HL-60/S4 treated with retinoic acid at 250 ng/mL for 4 days and 3 days (cell line): ENCODE measurements around the gene PTK6.

Experiments
- in situ Hi-C: fragments of 300-500 bp; cut with MboI; formaldehyde crosslinking; loops from 2 replicates; pipeline ENCODE4 v1.7.0; 2022; ENCODE audit warnings: low sequenced_read_pairs

Gene PTK6

DNA sequence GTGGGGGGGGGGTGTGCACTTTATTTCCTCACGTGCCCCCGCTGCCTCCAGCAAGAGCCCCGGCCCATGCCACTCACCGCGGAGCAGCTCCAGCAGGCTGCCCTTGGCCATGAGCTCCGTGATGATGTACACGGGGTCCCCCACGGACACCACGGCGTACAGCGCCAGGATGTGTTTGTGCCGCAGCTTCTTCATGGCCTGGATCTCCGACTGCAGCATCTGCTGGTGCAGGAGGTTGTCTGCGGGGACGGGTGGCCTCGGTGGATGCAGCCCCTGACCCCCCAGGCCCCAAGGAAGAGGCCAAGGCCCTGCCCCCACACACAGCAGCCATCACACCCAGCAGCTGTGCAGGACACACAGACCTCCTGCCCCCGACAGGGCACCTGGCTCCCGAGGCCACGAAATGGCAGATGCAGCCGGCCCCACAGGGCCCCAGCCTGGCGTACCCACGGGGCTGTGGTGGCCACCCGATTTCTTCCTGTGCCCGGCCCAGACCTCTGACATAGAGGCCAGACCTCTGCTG, 4.7 kb downstream of the PTK6 start:
- in situ Hi-C loops, result no loop called here

DNA sequence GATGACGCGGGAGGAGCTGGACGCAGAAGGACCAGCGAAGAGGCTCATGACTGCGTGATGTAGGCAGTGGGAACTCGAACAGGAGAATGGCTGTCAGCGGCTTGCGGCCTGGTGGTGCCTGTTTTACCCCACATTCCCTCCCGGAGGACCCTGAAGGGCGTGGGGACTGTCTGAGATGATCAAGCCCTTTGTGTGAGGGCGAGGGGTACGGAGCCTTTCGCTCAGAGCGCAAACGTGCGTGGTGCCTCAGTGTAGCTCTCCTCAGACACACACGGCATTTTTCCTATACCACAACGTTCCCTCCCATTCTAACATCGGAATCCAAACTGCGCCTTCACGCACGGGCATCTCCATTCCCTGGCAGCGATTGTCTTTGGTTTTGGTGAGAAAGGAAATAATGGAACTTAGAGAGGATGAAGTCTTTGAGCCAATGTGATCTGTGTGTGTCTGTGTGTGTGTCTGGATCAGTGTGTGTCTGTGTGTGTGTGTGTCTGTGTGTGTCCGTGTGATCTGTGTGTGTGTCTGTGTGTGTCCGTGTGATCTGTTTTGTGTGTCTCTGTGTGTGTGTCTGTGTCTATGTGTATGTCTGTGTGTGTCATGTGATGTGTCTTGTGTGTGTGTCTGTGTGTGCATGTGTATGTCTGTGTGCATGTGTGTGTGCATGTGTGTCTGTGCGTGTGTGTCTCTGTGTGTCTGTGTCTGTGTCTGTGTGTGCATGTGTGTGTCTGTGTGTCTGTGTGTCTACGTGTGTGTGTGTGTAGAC, 5.3 kb downstream of the PTK6 start:
- in situ Hi-C loops, result no loop called here

DNA sequence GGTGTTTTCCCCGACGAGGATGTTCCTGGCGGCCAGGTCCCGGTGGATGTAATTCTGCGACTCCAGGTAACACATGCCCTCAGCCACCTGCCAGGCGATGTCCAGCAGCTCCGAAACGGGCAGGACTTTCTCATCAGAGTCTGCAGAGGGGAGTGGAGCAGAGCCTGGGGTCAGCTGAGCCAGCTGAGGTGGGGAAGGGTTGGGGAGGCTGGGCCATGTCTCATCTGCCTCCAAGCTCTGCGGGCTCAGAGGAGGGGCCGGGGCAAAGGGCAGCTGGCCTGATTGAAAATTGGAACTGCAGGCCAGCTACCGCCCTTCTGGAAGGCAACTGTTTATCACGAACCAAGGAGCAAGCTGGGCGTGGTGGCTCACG, 6.4 kb downstream of the PTK6 start:
- in situ Hi-C loops, result no loop called here

DNA sequence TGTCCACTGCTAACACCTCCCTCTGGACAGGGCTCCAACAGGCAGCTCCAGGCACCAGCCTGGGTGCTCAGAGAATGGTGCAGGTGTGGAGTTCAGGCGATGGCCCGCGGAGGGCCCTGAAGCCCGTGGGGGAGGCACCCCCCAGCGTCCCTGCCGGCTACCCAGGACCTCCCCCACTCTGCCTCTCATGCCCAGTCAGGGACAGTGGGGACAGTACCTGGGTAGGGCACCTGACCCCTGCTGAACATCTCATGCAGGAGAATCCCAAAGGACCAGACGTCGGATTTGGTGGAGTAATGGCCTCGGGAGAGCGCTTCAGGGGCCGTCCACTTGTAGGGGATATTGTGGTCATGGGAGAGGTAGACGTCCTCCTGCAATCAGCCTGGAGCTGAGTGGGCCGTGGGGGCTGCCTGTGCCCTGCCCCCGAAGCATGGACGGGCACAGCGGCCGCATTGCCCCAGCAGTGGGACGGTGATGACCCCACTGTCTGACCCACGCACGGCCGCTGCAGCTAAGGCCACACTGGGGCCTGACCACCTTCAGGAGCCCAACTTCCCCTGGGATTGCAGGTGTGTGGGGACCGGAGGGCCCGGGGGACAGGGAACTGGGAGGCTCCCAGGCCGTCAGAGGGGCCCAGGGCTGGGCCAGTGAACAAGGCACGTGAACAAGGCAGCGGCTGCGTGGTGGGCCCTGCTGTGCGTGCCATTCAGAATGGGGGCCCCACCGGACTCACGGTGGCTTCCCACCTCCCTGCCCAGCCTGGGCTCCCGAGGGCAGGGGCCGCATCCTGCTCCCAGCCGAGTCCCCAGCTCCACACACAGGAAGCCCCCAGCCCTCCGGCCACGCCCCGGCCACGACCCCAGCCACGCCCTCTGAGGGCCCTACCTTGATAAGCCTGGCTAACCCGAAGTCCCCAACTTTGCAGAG, 7.1 kb downstream of the PTK6 start:
- in situ Hi-C loops, result no loop called here

DNA sequence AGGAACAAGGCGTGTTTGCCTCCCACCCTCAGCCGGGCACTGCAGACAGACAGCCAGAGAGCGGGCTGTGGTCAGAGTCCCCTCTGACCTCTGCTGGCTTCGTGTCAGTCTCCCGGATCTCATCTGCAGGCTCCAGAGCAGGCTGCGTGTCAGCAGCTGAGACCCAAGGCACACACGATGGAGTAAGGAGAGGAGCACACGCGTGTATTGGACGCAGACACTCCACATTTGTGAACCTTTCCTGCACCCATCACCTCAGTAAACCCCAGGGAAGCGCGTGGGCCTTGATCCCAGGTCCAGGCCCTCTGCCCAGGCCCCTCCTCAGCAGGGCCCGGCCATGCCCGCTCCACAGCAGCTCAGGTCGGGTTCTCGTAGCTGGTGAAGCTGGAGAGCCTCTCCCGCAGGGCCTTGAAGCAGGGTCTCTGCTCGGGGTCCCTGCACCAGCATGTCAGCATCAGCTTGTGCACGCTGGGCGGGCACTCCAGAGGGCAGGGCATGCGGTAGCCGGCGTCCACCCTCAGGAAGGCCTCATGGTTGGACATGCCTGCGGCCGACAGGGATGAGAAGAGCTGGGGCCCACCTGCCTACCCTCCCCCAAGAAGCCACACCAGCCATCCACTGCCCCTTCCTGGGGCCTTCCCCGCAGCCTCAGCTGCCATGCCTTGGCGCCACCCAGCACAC, 7.9 kb downstream of the PTK6 start:
- in situ Hi-C loops, result no loop called here

DNA sequence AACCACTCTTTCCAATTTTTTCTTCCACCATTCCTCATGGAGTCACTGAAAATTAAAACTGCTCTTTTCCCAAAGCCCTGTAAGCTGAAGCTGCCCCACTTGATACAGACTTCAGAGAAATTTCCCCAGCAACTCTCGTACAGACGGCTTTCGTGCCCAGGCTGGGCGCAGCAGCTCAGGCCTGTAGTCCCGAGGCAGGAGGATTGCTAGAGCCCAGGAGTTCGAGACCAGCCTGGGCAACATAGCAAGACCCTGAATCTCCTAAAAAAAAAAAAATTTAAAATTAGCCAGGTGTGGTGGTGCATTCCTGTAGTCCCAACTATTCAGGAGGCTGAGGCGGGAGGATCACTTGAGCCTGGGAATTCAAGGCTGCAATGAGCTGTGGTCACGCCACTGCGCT, 10.0 kb downstream of the PTK6 start:
- in situ Hi-C loops, result no loop called here

DNA sequence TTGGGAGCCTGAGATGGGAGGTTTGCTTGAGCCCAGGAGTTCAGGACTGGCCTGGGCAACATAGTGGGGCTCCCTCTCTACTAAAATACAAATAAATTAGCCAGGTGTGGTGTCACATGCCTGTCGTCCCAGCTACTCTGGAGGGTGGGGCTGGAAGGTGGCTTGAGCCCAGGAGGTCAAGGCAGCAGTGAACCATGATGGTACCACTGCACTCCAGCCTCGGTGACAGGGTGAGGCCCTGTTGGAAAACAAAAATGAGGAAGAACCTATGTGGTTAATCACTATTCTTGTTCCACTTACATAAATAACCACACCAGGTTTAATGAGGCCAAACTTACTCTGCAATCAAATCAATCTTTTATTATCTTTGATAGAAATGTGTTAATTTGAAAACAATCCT, 11.2 kb downstream of the PTK6 start:
- in situ Hi-C loops, result no loop called here

DNA sequence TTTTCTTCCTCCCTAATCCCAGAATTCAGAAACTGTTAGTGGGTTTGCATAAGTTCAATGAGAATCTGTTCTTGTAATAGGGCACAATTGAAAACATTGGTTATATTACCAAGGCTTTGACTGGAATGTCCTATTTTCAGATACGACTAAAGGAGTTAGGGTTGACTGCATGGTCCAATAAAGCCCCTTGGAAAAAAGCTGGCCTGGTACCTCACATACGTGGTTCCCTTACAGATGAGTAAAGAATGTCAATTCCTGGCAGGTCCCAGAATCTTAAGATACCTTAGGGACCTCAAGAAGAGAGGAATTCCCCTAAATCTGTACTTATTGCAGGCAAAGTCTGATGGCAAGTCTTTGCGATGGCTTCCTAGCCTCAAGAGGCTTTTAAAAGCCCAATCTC, 12.0 kb downstream of the PTK6 start:
- in situ Hi-C loops, result no loop called here

DNA sequence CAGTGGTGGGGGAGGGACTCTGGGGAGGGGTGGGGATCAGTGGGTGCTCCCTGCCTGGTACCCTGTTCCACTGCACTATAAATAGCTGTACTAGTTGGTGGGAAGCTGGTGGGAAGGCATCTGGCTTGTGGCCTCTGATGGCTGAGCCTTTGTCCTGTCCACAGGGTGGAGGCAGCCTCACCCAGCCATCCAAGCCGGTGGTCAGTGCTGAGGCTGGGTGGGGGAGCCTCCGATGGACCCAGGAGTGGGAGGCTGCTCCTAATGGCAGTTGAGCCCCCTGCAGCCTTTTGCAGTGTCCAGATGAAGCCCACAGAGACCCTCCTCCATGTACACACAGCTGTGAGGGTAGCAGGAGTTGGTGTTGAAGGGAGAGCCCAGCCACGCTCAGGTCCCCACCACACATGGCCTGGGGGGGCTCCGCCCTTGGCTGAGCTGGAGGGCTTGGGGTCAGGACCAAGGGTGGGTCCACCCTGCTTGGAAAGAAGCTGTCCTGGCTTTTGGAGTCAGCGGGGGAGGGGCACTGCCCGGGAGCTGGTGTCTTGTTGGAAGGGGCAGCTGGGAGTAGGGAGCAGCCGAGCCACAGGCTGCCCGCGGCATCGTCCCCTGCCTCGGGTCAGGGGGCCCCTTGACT, 14.1 kb downstream of the PTK6 start:
- in situ Hi-C loops, result no loop called here

DNA sequence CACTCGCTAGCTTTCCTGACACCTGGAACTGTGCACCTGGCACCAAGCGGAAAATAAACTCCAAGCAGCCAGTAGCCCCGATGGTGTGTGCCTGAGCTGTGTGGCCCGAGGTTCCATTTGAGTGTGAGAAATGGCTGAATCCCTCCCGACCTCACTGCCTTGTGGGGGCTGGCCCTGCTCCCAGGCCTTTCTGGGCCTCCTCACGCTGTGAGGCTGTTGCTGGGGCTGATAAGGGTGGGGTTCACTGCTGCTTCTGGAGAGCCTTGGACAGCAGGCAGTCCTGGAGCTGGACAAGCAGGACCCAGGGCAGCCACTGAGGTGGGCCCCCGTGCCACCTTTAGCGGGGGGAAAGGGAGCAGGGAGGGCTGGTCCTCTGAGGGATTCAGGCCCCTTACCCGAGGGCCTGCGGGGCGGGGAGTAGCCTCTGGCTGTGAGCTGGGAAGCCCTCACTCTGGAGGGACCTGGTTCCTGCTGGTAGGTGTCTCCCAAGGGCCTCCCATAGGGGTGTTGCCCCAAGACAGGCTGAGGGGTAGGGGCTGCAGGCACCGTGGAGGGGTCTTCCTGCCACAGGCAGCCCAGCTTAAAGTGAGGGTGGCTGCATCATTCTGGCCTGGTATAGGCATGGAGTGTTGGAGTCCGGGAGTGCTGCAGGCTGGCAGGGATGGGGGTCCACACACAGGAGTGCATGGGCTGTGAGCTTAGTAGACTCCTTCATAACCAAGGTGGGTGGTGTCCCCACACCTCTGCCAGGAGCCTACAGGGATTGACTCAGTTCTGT, 14.9 kb downstream of the PTK6 start:
- in situ Hi-C loops, result no loop called here

DNA sequence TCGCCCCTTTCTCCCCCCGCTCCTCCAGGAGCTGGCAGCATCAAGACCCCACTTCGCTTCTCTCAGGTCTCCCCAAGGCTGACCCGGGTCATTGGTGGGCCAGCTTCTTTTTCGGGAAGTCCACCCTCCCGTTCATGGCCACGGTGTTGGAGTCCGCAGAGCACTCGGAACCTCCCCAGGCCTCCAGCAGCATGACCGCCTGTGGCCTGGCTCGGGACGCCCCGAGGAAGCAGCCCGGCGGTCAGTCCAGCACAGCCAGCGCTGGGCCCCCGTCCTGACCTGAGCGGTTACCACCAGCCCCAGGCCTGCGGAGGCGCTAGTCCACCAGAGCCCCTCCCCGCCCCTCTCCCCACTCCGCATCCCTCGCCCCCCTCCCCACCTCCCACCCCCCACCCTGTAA, 15.6 kb downstream of the PTK6 start:
- in situ Hi-C loops, result no loop called here

DNA sequence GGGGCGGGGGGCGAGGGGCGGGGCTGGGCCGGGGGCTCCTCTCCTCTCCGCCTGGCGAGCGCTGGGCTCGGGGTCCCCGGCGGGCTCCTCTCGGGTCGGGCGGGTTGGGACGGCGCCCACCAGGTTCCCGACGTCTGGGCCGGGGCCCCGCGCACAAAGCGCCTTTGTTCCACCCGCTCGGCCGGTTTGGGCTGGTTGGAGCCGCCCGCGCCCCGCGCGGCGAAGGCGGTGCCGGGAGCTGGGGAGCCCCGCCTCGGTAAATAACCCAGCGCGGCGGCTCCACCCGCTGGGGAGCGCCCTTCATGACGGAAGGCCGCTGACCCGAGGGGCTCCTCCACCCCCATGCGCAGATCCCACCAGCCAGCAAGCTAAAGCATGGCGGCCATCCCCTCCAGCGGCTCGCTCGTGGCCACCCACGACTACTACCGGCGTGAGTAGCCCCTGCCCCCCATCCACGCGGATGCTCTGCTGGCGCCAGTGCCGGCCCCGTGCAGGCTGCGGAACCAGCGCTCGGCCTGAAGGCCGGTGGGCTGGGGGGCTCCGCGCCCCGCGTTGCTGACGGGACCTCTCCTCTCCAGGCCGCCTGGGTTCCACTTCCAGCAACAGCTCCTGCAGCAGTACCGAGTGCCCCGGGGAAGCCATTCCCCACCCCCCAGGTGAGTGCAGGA, 16.1 kb downstream of the PTK6 start:
- in situ Hi-C loops, result no loop called here

DNA sequence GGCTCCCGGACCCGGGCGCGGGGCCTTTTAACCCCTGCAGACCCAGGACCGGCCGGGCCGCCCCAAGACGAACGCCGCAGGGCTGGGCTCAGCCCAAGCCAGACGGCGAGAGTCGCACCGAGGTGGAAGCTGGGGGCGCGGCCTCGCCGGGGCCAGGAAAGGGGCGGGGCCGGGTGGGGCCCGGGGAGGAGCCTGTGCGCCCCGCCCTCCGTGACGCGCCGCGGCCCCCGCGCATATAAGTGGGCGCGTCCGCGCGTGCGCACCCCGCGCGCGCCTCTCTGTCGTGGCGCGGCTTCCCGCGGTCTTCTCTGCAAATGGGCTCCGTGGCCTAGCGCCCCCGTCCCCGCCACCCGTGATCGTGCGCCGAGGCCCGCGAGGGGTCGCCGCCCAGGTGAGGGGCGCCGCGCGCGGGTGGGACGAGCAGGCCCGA, 16.7 kb downstream of the PTK6 start, which contains the start of gene PPDPF:
Gene PPDPF, plus strand, starts transcription at position 262 of the 430 bp plus-strand sequence. CDS start 544 bp downstream, outside the sequence.
- in situ Hi-C loops, result no loop called here

DNA sequence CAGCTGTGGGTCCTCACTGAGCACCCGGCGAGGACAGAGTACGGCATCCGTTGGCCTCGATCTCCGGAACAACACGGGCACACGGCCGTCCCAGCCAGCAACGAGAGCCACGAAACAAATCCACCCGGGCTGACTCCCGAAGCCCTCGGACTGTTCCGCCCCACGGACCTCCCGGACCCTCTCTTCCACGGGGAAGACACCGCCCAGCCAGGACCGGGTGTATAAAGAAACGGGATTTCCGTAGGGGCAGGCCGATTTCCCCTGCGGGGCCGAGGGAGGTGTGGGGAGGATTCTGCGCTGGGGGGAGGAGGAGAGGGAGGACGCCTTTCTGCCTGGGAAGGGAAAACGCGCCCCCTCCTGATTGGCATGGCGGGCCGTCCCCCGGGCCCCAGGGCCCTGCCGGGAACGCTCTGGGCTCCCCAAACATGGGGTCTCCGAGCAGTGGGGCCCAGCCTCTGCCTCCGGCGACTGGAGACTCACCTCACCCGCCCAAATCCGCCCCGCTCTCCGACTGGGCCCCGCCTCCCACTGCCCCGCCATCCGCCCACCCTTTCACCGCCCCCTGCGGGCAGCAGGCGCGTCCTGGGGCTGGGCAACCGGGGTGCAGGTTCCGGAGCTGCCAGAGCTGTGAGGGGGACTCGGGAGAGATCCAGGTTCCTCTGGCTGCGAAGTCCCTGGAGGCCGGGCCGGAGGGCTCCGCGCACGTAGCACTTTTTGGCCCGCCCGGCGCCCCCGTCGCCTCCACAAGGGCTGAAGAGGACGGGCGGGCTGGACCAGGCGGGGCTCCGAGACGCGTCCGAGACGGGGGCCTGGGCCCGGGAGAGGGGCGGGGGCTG, 17.3 kb downstream of the PTK6 start:
- in situ Hi-C loops, result no loop called here

DNA sequence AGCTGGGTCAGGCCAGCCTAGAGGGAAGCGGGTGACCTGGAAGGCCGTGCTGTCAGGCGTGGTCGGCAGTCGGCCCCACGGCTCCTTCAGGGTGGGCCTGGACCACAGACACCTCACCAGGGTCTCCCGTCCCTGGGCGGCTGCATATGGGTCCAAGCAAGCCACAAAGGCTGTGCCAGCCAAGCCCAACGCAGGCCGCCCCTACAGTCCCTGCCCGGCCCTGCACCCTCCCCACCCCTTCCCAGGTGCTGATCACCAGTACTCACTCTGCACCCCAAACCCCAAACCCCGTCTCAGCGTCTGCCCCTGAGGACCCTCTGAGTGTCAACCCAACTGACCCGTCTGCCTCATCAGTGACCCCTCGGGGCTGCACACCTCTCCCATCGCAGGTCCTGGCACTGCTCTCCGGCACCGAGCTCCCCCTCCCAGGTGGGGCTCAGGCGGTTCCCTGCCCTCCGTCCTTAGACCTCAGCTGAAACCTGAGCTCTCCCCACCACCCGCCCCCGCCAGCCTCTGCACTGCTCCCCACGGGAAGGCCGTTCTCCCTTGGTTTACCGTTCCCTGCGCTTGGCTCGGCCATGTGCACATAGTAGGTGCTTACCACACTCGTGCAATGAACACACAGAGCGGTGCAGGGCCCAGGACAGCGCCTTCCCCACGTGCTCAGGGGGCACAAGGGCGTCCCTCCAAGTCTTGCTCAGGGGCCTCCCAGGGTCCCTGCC, 18.1 kb downstream of the PTK6 start:
- in situ Hi-C loops, result no loop called here

DNA sequence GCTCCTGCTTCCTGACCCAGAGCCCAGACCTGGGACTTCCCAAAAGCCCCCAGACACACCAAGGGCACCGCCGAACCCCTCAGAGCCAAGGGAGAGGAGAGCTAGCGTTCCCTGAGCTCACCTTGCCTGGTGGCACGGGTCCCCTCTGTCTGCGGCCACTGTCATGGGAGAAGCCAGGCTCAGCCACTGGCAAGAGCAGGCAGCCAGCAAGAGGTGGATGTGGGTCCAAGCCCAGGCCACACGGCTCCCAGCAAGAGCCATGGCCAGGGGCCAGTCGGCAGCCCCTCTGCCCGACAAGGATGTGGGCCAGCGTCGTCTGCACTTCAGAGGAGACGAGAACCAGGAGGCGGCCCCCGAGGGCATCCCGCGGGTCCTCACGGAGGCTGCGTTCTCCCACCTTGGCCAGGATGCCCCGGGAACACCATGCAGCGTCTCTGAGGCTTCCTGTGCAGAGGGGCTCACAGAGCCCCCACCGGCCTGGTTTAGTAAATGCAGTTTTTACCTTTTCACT, 18.8 kb downstream of the PTK6 start:
- in situ Hi-C loops, result no loop called here

DNA sequence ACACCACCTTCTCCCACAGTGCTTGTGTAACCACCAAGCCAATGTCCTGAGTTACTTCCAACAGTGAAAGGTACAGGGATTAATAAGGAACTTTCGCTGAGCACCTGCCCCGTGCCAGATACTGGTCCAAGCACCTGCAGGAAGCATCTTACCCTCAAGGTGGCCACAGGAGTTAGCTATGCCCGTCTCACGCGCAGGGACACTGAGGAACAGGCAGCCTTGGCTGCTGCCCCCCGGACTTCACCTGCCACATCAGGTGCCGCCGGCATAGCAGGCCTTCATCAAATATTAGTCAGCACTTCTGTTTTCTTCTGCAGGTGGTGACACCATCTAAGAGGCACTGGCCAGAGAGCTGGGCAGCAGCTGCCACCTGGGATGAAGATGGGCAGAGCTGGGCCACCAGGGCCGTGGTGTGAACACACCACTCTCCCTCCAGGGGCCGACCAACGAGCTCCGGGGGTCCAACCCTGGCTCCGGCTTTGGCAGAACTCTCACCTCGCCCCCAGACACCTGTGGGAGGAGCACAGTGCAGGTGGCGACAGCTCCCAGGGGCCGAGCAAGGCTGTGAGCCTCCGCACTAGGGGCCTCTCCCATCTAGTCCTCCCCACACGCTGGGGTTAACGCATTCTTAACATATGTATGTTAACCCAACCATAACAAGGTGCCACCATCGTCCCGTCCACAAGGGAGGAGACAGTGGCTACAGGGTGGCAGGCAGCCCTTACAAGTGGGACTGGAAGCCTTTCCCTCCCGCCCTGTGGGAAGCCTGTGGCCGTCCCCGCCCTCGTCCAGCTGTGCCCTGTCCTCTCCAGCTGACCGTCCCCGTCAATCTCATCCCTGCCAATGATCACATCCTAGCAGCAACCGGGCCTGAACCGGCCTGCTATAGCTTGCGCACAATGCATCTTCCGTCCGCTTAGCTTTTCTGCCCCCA, 19.5 kb downstream of the PTK6 start:
- in situ Hi-C loops, result no loop called here
